HEK293T (cell line): Measurements from ENCODE around the gene ZBTB32.

Experiments
- ARNT ChIP-seq: fragments of 450-650 bp; IDR thresholded peaks from 2 replicates; pipeline ENCODE4 v1.6.1; 2017; ENCODE audit warnings: mild to moderate bottlenecking
- BHLHE40 ChIP-seq: fragments of 450-650 bp; IDR thresholded peaks from 2 replicates; pipeline ENCODE4 v1.6.1; 2016; ENCODE audit warnings: mild to moderate bottlenecking, moderate library complexity, borderline replicate concordance
- ELF4 ChIP-seq: fragments of 450-650 bp; IDR thresholded peaks from 2 replicates; pipeline ENCODE4 v1.6.1; 2017; ENCODE audit warnings: antibody characterized with exemption
- FOXA1 ChIP-seq: fragments of 450-650 bp; IDR thresholded peaks from 2 replicates; pipeline ENCODE4 v1.6.1; 2016; ENCODE audit warnings: mild to moderate bottlenecking
- FOXK2 ChIP-seq: fragments of 450-650 bp; IDR thresholded peaks from 2 replicates; pipeline ENCODE4 v1.6.1; 2016; ENCODE audit warnings: mild to moderate bottlenecking
- HDGF ChIP-seq: fragments of 450-650 bp; IDR thresholded peaks from 2 replicates; pipeline ENCODE4 v1.6.1; 2017; ENCODE audit warnings: antibody characterized with exemption, borderline replicate concordance
- L3MBTL2 ChIP-seq: fragments of 450-650 bp; conservative IDR thresholded peaks from 2 replicates; pipeline ENCODE4 v1.6.1; 2016; ENCODE audit warnings: mild to moderate bottlenecking
- LEF1 ChIP-seq: fragments of 450-650 bp; IDR thresholded peaks from 2 replicates; pipeline ENCODE4 v1.6.1; 2017; ENCODE audit warnings: mild to moderate bottlenecking, borderline replicate concordance
- NFRKB ChIP-seq: fragments of 450-650 bp; IDR thresholded peaks from 2 replicates; pipeline ENCODE4 v1.6.1; 2016; ENCODE audit warnings: mild to moderate bottlenecking, moderate library complexity
- PKNOX1 ChIP-seq: fragments of 450-650 bp; IDR thresholded peaks from 2 replicates; pipeline ENCODE4 v1.6.1; 2016
- SP1 ChIP-seq: fragments of 450-650 bp; IDR thresholded peaks from 2 replicates; pipeline ENCODE4 v1.6.1; 2017
- SUZ12 ChIP-seq: fragments of 450-650 bp; IDR thresholded peaks from 2 replicates; pipeline ENCODE4 v1.6.1; 2016; ENCODE audit warnings: mild to moderate bottlenecking
- TARDBP ChIP-seq: fragments of 450-650 bp; IDR thresholded peaks from 2 replicates; pipeline ENCODE4 v1.6.1; 2016

- no peak for TF ChIP-seq SUZ12
- no peak for TF ChIP-seq ARNT
- no peak for TF ChIP-seq SP1
- TF ChIP-seq NFRKB: no peak
- no peak for TF ChIP-seq BHLHE40
- no peak for TF ChIP-seq PKNOX1
- TF ChIP-seq LEF1: no peak
- TF ChIP-seq TARDBP: no peak
- no peak for TF ChIP-seq HDGF
- TF ChIP-seq ELF4: no peak
- TF ChIP-seq L3MBTL2: no peak
- TF ChIP-seq FOXK2: no peak
- TF ChIP-seq FOXA1: no peak
These were observed 14.5 kb upstream of the ZBTB32 start for GRCh38 chr19:35689836-35690235.
